Measurements from ENCODE around the gene NEU2. TPM values are rescaled to one million over a fixed set of nuclear protein-coding genes. Genes with fewer than 3 reads are reported as not detected.

NEU2 gene
- total and polyA plus RNA-seq, 2 of the 13 experiments (the other 11 are each of a cell fraction or from before 2014, with no cell fraction given), result not detected

GRCh38 chr2:233059797-233060500 lies 27.5 kb downstream of the NEU2 start, which contains the start of gene INPP5D (continued):
- no peak for TF ChIP-seq AFF4 (CRISPR knock-in tag; IDR thresholded peaks at IDR 0.05)
- peak; percentile 83 for TF ChIP-seq ZNF281 (CRISPR knock-in tag; IDR thresholded peaks at IDR 0.05; ENCODE audit: borderline replicate concordance)
- peak; percentile 72 for TF ChIP-seq JARID2 (CRISPR knock-in tag; IDR thresholded peaks at IDR 0.05; ENCODE audit: insufficient replicate concordance)
- TF ChIP-seq HOXA3 (CRISPR knock-in tag; IDR thresholded peaks at IDR 0.05), result 0 out of 2 replicates have a peak, but pooled peaks have one; percentile 31
- 0 out of 2 replicates have a peak, but pooled peaks have one; percentile 73 for TF ChIP-seq ZNF691 (CRISPR knock-in tag; IDR thresholded peaks at IDR 0.05; ENCODE audit: borderline replicate concordance, low read depth)
- 0 out of 2 replicates have a peak, but pooled peaks have one; percentile 4 for TF ChIP-seq POGZ (CRISPR knock-in tag; IDR thresholded peaks at IDR 0.05)
- peak; percentile 89; the same call in 1 of the 2 replicates for TF ChIP-seq TSC22D2 (CRISPR knock-in tag; IDR thresholded peaks at IDR 0.05; ENCODE audit: borderline replicate concordance)
- no peak for TF ChIP-seq ZNF660 (CRISPR knock-in tag; IDR thresholded peaks at IDR 0.05; ENCODE audit: borderline replicate concordance, low read depth)
- no peak for TF ChIP-seq ZNF652 (CRISPR knock-in tag; IDR thresholded peaks at IDR 0.05; ENCODE audit: borderline replicate concordance, low read depth)
- TF ChIP-seq ZFP91 (CRISPR knock-in tag; IDR thresholded peaks at IDR 0.05; ENCODE audit: borderline replicate concordance), result peak; percentile 75; the same call in 1 of the 2 replicates
- peak; percentile 75; the same call in 1 of the 2 replicates for TF ChIP-seq ZNF335 (CRISPR knock-in tag; IDR thresholded peaks at IDR 0.05)
- peak; percentile 60; the same call in 1 of the 2 replicates for TF ChIP-seq ZNF580 (CRISPR knock-in tag; IDR thresholded peaks at IDR 0.05; ENCODE audit: borderline replicate concordance, low read depth)
- no peak for TF ChIP-seq CERS6 (CRISPR knock-in tag; IDR thresholded peaks at IDR 0.05)
- TF ChIP-seq ZNF710 (CRISPR knock-in tag; IDR thresholded peaks at IDR 0.05; ENCODE audit: borderline replicate concordance), result no peak

Data from HepG2 (cell line).